A549 (cell line): ENCODE results near the gene XYLT1.

Experiments used
- CTCF ChIP-seq: fragments of >200 bp; sonication (Bioruptor Twin); formaldehyde crosslinking; IDR thresholded peaks from 3 replicates; pipeline ENCODE4 v1.5.1; 2016
- RARB ChIP-seq: fragments of 250-450 bp; sonication (Bioruptor Pico); IDR thresholded peaks from 2 replicates; pipeline ENCODE4 v1.8.0; 2021; ENCODE audit warnings: mild to moderate bottlenecking, moderate library complexity

DNA sequence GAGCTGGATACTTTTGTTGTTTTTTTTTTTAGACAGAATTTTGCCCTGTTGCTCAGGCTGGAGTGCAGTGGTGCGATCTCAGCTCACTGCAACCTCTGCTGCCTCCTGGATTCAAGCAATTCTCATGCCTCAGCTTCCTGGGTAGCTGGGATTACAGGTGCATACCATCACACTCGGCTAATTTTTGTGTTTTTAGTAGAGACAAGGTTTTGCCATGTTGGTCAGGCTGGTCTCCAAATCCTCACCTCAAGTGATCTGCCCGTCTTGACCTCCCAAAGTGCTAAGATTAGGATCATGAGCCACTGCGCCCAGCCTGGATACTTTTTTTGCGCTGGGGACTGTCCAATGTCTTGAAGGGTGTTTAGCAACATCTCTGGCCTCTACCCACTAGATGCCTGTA, 32.6 kb upstream of the XYLT1 start:
- no peak for TF ChIP-seq RARB (CRISPR knock-in tag)
- no peak for TF ChIP-seq CTCF
